DMS153 treated with DMSO at 0.1 percent for 48 hours (cell line): Measurements from ENCODE around the gene FAM20A.
"Not testable (repeated sequence)": the region's sequence is repeated elsewhere in the genome, so short reads cannot be mapped to it uniquely, and the experiment has no call there.

Source experiments
- DNase-seq: peaks from one replicate; lab custom pipeline; 2025; ENCODE audit not compliant: unreplicated experiment; lab: John Stamatoyannopoulos, UW

The FAM20A gene

DNA sequence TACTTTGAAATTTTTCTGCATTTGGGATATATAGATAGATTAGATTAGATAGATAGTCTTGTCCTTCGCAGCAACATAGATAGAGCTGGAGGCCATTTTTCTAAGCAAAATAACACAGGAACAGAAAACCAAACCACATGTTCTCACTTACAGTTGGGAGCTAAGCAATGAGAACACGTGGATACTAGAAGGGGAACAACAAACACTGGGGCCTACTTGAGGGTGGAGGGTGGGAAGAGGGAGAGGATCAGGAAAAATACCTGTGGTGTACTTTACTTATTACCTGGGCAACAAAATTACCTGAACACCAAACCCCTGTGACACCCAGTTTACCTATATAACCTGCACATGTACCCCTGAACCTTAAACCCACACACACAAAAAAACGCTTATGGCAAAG lies 74.6 kb downstream of the FAM20A start:
- DNase-seq, result no peak

DNA sequence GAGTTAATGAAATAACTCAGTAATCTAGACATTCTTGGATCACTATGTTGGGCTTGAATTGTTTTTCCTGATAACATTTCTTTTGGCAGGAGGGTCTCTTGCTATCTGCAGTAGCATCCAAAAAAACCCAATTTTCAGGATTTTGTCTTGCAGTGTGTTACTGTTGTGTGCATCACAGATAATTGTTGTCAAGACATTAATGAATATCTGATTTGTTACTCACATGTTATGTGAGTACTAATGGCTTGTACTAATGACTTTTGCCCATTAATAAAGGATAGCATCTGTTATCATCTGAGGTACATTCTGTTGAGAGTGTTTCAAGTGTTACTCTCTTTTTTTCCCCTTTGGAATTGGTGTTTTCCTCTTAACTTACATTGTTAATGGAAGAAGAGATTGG lies 78.9 kb downstream of the FAM20A start:
- no peak for DNase-seq

DNA sequence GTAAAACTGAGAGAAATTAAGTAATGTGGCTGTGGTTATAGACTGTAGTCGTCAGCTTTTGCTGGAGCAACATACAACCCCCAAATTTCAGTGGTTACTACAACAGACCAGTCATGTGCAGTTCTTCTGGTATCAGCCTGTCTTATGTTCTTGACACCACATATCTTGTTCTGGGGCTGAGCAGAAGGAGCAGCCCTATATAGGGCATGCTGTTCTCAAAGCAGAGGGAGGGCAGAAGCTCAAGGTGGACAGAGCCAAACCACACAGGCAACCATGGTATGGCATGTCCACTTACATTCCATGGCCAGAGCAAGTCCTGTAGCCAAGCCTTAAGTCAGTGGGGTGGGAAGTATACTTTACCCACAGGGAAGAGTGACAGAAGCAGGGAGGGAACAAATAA lies 81.3 kb downstream of the FAM20A start:
- DNase-seq, result no peak

DNA sequence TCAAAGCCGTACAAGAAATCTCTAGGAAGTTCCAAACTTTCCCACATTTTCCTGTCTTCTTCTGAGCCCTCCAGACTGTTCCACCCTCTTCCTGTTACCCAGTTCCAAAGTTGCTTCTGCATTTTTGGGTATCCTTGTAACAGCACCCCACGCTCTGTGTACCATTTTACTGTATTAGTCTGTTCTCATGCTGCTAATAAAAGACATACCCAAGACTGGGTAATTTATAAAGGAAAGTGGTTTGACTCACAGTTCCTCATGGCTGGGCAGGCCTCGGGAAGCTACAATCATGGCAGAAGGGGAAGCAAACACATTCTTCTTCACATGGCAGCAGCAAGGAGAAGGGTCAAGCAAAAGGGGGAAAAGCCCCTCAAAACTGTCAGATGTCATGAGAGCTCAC lies 82.1 kb downstream of the FAM20A start:
- DNase-seq, result not testable (repeated sequence)

DNA sequence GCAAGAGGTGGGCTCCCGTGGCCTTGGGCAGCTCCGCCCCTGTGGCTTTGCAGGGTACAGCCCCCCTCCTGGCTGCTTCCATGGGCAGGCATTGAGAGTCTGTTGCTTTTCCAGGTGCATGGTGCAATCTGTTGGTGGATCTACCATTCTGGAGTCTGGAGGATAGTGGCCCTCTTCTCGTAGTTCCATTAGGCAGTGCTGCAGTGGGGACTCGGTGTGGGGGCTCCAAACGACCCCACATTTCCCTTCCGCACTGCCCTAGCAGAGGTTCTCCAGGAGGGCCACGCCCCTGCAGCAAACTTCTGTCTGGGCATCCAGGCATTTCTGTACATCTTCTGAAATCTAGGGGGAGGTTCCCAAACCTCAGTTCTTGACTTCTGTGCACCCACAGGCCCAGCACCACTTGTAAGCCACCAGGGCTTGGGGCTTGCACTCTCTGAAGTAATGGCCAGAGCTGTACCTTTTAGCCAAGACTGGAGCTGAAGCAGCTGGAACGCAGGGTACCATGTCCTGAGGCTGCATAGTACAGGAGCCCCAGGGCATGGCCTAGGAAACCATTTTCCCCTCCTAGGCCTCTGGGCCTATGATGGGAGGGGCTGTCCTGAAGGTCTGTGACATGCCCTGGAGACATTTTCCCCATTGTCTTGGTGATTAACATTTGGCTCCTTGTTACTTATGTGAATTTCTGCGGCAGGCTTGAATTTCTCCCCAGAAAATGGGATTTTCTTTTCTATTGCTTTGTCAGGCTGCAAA lies 82.9 kb downstream of the FAM20A start:
- no peak for DNase-seq

DNA sequence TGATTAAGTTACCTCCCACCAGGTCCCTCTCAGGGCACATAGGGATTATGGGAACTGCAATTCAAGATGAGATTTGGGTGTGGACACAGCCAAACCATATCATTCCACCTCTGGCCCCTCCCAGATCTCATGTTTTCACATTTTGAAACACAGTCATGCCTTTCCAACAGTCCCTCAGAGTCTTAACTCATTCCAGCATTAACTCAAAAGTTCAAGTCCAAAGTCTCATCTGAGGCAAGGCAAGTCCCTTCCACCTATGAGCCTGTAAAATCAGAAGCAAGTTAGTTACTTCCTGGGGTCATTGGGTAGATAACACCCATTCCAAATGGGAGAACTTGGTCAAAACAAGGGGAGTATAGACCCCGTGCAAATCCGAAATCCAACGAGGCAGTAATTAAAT lies 83.6 kb downstream of the FAM20A start:
- DNase-seq, result not testable (repeated sequence)

DNA sequence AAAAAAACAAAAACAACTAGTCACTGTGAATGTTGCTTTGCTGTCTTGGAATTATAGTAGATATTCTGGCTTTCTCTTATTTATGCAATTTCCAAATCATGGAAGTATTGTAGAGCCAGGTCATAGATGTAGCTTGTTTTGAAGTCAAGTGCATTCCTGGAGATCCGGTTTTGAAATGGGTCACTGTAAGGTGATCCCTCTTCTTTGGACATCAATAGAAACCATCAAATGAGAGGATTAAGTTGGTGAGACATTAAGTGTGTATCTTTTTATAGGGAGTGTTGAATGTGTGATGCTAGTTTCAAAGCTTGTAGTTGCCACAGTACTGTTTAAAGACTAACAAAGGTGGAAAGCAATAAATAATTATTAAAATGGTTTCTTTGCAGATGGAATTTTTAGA lies 84.4 kb downstream of the FAM20A start:
- DNase-seq, result no peak

DNA sequence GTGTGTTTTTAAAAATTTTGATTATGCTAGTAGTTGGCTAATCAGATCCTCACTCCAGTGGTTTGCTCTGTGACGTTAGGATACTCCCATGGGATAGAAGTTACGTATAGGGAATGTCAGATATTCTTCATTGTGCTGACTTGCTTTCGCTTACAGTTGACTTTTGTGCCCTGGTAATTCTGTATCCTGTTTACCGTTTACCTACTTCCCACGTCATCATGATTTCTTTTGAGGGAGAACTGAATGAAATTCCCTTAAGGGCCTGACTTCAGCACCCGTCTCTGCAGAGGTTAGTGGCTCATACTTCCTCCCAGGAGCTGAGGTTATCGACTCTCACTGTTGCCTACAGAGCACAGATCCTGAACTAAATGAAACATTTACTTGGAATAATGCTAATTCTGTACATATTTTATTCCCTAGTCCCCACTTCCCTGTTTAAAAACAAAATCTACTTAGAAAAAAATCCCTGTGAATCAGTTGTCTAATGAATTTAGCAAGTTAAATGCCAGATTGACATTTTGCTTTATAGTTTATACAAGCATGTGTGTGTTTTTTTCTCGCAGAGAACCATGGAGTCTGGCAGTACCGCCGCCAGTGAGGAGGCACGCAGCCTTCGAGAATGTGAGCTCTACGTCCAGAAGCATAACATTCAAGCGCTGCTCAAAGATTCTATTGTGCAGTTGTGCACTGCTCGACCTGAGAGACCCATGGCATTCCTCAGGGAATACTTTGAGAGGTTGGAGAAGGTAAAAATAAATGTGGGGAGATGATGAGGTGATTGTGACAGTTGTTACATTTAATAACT lies 86.1 kb downstream of the FAM20A start:
- DNase-seq, result no peak

DNA sequence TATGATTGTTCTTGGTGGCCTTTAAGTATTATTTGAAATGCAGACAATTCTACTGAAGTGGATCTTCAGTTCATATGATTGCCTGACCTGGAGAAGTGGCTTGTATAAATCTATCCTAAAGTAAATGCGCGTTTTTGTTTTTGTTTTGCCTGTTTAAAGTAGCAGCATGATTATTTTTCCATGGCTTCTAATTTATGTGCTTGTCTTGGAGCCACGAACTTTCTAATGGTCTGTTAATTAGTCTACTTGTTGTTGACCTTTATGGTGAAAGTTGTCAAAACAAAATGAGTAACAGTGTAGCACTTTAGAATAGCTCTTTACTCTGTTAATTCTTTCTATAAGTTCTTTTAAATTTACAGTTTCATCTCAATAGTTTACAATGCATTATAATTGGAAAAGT lies 87.2 kb downstream of the FAM20A start:
- DNase-seq, result no peak

DNA sequence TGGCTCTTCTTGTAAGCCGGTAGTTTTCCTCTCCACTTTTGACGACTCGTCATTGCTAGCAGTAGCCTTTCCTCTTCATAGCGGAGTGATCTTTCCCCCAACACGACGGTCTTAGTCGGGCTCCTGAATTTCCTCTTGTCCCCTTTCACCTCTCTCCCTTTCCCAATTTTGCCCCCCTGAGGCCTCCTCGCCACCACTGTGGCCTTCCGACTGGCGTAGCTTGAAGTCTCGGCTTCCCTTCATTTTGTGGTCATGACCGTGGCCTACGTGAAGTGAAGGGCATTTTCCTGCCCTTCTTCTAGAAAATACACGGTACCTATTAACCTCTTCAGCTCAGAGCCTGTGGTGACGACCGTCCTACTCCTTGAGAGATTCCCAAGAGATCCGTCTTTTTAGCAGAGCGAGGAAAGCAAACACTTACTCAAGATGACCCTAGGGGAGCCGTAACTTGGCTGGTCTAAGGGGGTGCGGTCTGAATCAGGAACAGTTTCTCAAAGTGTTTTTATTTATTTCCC lies 88.2 kb downstream of the FAM20A start:
- DNase-seq, result no peak

DNA sequence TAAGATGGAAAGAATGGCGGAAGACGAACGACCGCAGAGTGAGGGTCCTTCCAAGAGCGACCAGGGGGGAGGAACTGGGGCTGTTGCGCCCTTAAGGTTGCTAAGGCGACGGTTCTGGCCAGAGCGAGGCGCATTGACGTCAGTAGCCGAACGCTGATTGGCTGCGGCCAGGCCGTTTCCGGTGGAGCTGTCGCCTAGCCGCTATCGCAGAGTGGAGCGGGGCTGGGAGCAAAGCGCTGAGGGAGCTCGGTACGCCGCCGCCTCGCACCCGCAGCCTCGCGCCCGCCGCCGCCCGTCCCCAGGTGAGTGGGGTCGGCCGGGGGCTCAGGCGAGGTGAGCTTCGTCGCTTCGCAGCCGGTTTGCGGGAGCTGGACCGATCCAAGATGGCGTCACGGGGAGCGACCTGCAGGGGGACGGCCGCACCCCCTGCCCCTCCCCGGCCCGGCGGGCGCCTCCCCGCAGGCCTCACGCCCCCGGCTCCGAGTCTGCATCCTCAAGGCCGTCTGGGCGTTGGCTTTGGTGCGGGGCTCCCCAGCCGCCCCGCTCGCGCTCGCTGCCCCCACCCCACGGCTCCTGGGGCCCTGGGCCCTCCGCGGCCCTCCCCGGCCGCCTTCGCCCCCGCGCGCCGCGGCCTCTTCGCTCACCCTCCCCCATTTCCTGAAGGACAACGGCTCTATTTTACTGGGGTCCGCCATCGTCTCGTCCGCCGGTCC lies 88.8 kb downstream of the FAM20A start, which contains the start of gene PRKAR1A:
TSS of gene PRKAR1A (plus strand) at position 184 of the 713 bp plus-strand sequence. CDS start 2,970 bp downstream, outside the sequence.
- peak; percentile 85 for DNase-seq

DNA sequence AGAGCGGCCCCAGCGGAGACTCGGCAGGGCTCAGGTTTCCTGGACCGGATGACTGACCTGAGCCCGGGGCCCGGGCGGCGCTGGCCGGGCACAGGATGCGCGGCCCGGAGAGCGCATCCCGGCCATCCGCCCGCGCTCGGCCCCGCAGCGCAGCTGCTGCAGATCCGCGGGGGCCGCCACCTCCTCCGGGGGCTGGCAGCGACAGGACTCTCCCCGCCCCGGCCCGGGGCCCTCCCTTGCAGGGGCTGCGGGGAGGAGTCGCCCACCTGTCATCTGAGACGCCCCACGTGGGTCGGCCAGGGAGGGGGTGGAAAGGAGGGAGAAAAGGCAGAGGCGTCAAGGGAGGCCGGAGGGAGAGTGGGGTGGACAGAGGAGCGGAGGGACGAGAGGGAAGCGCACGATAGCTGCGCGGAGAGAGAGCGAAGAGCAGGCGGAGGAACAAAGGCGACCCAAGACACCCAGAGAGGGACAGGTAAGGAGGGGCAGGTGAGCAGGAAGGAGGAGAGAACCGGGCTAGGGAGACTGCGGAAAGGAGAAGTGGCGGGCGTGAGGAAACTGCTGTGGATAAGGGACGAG lies 89.4 kb downstream of the FAM20A start:
- peak; percentile 78 for DNase-seq

DNA sequence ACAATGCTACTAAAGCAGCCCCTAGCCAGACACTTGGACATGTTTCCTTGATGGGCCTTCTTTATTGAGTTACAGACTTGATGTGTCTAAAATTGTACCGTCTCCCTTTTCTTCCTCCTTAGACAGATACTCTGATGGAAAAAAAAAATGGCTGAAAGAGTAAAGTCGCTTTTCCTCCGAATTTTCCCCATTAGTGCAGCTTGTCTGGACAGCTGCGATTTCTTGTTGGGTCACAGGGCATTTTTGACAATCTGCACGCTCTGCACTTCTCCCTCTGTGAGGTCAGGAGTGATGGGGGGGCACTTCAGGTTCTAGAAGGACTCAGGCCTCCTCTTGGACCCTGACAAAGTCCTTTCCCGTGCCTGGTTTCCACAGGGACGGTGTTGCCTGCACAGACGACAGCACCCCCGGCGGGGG lies 89.9 kb downstream of the FAM20A start:
- DNase-seq, result no peak

DNA sequence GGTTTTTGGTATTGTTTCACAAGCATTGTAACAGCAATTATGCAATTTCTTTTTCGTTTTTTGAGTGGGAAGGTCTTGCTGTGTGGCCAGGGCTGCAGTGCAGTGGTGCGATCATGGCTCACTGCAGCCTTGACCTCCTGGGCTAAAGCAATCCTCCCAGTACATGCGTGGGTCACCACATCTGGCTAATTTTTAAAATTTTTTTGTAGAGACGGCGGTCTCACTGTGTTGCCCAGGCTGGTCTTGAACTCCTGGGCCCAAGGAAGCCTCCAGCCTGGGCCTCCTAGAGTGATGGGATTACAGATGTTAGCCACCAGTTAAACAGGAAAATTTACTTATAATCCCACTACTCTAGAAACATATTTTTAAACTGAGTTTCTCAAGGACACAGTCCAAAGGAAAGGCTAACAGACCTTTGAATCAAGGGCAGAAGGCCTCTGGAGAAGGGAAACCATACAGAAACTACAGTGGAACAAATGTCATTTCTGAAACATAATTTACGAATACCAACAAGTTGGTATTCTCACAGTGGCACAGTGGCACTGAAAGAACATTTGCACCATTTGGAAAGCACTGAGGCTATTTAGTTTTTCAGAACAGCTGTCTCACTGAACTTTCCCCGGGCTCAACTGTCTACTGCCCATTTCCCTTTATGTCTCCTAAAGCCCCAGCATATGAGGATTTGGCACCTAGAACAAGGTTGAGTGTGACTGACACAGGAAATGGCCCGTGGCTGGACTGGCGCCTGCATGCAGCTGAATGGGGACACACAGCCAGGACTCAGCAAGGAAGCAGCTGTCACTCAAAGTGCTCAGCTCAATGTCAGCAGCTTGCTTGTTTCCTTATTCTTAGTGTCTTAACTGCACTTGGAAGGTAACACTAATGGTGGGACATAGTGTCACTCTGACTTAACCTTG lies 91.8 kb downstream of the FAM20A start:
- peak; percentile 78 for DNase-seq

DNA sequence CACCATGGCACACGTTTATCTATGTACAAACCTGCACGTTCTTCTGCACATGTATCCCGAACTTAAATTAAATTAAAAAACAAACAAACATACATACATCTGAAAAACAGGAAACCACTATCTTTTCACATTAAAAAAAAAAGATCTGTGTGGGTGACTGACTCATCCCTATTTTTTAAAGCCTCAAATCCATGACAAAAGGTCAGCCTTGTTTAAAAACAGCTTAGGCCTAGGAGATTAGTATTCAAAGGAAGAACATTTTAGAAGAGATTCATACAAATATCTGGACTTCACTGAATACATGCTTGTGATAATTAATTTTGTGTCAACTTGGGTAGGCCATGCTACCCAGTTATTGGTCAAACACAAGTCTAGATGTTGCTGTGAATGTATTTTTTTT lies 93.6 kb downstream of the FAM20A start:
- DNase-seq, result no peak

DNA sequence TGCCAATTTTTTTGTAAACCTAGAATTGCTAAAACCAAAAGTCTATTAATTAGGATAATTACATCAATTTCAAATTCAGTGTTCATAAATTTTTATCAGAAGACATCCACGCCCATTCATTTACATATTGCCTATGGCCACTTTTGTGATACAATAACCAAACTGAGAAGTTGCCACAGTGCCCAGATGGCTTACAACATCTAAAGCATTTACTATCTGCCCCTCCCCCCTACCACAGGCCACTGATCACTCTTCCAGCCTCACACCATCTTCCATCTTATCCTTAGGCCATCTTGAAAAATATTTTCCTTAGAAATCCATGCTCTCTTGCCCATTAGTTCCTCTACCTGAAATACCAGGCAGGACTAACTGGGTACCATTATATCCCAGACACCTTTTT lies 95.2 kb downstream of the FAM20A start:
- no peak for DNase-seq

DNA sequence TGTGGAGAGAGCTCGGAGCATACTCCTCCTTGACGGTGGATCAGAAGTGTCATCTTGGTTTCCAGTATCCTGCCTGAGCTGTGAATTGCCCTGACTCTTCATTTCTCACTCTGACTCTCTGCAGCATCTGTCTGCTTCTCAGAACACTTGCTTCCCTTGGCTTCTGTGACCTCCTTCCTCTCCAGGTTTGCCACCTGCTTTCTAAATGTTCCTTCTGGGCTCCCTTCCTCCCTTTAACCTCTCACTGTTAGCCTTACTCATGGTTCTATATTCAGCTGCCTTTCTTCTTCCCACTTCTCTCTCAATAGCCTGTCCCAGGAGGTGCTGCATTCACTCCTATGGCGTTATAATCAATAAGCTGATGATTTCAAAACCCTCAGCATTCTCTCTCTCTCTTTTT lies 100.1 kb downstream of the FAM20A start:
- no peak for DNase-seq

DNA sequence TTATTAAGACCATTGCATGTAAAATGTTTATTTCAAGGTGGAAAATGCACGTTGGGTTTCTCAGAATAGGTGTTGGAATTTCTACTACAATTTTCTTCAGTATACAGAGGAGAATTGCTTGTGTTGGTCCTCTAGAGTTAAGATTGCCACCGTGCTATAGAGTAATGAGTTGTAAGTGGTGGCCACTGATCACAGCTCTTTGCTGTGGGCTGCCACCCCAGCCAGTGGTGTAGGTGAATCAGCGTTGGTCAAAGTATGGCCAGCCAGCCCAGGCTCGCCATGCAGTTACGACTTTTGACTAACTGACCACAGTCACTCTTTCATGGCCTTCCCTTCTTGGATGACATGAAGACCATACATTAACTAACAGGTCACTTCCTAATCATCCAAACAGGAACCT lies 101.6 kb downstream of the FAM20A start:
- no peak for DNase-seq

DNA sequence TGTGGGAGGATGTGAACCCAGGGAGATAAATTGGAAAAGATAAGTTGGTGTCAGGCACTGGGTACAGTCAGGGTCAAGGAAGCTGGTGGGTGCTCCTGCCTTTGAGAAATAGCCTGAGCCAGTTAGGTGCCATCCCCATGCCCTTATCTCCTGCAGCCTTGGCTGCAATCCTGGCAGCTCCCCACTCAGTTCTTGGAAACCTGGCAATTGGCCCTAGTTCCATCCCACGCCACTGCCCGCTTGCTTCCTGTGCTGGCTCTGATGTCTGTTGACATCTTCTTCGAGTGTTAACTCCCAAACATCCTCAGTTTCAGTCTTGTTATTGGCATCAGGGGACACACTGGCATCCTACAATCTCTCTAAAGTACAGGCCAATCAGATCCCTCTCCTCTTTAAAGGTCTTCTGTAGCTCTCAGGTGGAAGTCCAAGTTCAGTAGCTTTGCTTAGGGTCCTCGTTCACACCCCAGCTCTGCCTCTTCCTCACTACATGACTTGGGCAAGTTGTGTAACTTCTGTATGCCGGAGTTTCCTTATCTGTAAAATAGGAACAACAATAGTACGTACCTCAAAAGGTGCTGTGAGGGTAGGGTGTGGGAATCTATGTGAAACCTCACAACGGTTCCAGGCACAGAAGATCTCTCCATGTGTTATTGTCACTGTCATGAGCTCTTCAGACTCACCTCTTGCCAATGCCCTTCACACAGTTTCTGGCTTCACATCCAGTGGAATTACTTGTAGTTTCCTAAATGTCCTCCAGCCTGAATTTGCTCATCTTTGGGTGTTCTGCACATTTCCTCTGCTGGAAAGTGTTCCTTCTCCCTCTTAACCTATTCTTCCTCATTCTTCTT lies 102.5 kb downstream of the FAM20A start:
- no peak for DNase-seq
